Activated CD8-positive, alpha-beta memory T cell treated with anti-CD3 and anti-CD28 coated beads, Interleukin-2, amount 50 U/mL, for 4 hours (primary cell): ENCODE results near the gene CABP2.
A peak's percentile ranks its signal among the peaks of the same experiment; 100 is the strongest.
"Not testable (repeated sequence)": the region's sequence is repeated elsewhere in the genome, so short reads cannot be mapped to it uniquely, and the experiment has no call there.

Experiments
- DNase-seq: peaks from one replicate; pipeline ENCODE4 v3.0.0-alpha.2; 2020

Gene CABP2

GRCh38 chr11:67493548-67494370 lies 29.5 kb downstream of the CABP2 start:
- DNase-seq: no peak

- no peak for DNase-seq
Measured at GRCh38 chr11:67492801-67493547, 30.3 kb downstream of the CABP2 start.

GRCh38 chr11:67492069-67492727 lies 31.0 kb downstream of the CABP2 start:
- DNase-seq: no peak

GRCh38 chr11:67491276-67492068 lies 31.8 kb downstream of the CABP2 start:
- DNase-seq: peak; percentile 13

- DNase-seq: no peak
Measured at GRCh38 chr11:67490727-67491065, 32.5 kb downstream of the CABP2 start.

GRCh38 chr11:67489885-67490726 lies 33.1 kb downstream of the CABP2 start:
- peak; percentile 17 for DNase-seq

GRCh38 chr11:67489203-67489884 lies 33.9 kb downstream of the CABP2 start:
- peak; percentile 15 for DNase-seq

- no peak for DNase-seq
Measured at GRCh38 chr11:67486481-67487195, 36.6 kb downstream of the CABP2 start.

- DNase-seq: not testable (repeated sequence)
Measured at GRCh38 chr11:67485873-67486361, 37.3 kb downstream of the CABP2 start.

- peak; percentile 60 for DNase-seq
Measured at GRCh38 chr11:67484847-67485311, 38.4 kb downstream of the CABP2 start.

- no peak for DNase-seq
Measured at GRCh38 chr11:67483831-67484665, 39.2 kb downstream of the CABP2 start.

GRCh38 chr11:67482827-67483798 lies 40.1 kb downstream of the CABP2 start, which contains the start of gene AIP:
Gene AIP (plus strand): TSS chr11:67483026. CDS start chr11:67483159, 133 bp downstream.
- peak; percentile 96 for DNase-seq

- DNase-seq: no peak
Measured at GRCh38 chr11:67482275-67482826, 40.9 kb downstream of the CABP2 start.

GRCh38 chr11:67477344-67478050 lies 45.7 kb downstream of the CABP2 start:
- not testable (repeated sequence) for DNase-seq

- not testable (repeated sequence) for DNase-seq
Measured at GRCh38 chr11:67476692-67477091, 46.6 kb downstream of the CABP2 start.

- no peak for DNase-seq
Measured at GRCh38 chr11:67472882-67473281, 50.4 kb downstream of the CABP2 start.
